OCI-LY3 (cell line): Measurements from ENCODE around the gene PELI3.

Source experiments
- EZH2phosphoT487 ChIP-seq: fragments of 200-600 bp; shearing (Covaris generic); IDR thresholded peaks from 2 replicates; pipeline ENCODE4 v1.6.1; 2018; ENCODE audit warnings: antibody characterized with exemption, mixed run types, low read depth
- TF ChIP-seq, protein P1 (sequence below): fragments of 200-600, 300-600 bp; sonication (generic); IDR thresholded peaks from 2 replicates; pipeline ENCODE4 v1.5.1; 2014; ENCODE audit warnings: antibody characterized with exemption, low read length, low read depth

DNA sequence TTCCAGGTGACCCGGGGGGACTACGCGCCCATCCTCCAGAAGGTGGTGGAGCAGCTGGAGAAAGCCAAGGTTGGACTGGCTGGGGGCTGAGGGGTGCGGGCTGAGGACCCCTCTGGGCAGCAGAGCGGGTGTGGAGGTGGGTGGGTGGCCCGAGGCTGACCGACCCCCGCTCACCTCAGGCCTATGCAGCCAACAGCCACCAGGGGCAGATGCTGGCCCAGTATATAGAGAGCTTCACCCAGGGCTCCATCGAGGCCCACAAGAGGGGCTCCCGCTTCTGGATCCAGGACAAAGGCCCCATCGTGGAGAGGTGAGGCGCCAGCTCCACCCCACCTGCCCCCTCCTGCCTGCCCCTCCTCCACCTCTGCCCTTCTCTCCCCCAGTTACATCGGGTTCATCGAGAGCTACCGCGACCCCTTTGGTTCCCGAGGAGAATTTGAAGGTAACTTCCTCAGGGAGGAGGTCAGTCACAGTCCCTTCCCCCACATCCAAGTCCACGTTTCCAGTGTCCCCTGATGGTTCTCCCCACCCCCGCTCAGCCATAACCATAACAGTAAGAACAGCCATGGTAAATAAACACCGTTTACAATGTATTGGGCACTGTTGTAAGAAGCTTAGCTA is 24.7 kb downstream of the PELI3 start:
- TF ChIP-seq, protein P1, sequence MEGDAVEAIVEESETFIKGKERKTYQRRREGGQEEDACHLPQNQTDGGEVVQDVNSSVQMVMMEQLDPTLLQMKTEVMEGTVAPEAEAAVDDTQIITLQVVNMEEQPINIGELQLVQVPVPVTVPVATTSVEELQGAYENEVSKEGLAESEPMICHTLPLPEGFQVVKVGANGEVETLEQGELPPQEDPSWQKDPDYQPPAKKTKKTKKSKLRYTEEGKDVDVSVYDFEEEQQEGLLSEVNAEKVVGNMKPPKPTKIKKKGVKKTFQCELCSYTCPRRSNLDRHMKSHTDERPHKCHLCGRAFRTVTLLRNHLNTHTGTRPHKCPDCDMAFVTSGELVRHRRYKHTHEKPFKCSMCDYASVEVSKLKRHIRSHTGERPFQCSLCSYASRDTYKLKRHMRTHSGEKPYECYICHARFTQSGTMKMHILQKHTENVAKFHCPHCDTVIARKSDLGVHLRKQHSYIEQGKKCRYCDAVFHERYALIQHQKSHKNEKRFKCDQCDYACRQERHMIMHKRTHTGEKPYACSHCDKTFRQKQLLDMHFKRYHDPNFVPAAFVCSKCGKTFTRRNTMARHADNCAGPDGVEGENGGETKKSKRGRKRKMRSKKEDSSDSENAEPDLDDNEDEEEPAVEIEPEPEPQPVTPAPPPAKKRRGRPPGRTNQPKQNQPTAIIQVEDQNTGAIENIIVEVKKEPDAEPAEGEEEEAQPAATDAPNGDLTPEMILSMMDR, result peak; percentile 14; the same call in 1 of the 2 replicates
- no peak for TF ChIP-seq EZH2phosphoT487
